NCI-H128 (cell line): ENCODE data around the gene DHRSX.
"Not testable (repeated sequence)": the region's sequence is repeated elsewhere in the genome, so short reads cannot be mapped to it uniquely, and the experiment has no call there.

Experiments used
- DNase-seq: peaks from one replicate; lab custom pipeline; 2025; ENCODE audit not compliant: unreplicated experiment; lab: John Stamatoyannopoulos, UW

Gene DHRSX

DNA sequence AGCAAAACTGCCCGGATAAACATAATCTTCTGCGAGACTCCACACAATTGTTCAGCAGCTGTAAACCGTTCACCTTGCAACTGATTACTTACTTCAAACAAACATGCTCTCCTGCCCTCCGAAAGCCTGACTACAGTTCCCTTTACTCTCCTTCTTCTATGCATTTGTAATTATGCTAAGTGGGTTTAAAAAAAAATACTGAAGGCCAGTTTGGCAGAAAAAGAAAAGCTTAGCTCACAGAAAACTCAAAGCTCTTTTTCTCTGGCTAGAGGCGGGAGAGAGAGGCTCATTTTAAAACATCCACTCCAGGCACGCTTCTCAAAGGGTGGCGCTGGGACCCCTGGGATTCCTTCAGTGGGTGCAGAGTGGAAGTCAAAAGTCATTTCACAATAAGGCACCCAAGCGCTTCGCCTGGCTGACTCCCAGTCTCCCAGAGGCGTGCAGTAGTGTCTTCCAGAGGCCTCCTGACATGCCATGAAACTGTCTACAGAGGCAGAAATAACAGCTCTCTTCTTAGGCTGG, 1.9 kb downstream of the DHRSX start:
- no peak for DNase-seq

DNA sequence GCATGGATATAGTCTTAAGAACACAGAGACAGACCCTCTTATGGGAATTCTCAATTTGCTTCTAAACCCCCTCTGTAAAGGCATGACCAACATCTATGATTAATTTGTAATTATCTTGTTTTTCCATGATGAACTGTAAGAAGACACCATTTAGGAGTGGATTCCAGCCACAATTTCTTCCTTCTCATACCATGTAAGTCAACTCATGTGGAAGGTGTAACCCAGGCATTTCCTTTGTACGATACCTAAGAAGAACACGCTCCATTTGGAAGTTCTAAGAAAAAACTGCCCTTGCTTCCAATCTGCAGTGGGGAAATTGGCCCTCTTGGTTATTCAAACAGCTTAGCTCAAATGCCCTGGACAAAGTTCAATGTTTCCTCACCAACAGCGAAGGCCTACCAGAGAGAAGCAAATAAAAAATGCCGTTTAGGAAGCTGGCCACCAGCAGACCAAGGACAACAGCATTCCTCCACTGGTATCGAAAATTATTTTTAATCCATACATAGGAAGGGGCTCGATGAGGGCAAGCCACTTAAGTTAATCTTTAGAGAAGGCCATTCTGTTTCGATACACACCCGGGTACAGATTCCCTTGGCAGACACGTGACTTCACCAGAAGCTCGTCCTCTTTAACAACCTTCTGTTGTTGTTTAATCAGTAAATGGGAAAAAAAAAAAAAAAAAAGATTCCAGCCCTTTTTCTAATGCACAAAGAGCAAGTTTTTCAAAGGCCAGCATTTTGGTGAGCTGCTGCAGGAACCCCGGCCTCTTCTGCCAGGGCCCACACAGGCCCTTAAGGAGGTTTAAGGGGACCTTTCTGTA, 2.6 kb downstream of the DHRSX start:
- no peak for DNase-seq

DNA sequence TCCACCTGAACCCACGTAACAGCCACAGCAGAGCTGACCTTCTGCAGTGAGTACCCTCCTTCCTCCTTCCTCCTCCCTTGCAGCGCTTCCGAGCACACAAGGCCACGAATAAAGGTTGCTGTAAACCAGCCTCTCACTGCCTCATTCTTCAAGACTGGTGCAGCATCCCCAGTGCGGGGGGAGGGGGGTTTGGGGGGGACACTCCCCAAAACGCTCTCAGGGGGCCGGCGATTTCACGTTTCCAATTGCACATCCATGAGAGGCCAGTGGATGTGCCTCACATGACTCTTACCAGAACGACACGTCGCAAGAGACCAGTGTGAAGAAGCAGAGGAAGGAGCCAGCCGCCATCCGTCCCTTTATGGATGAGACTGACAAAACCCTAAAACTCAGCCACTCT, 5.2 kb downstream of the DHRSX start:
- DNase-seq, result no peak

DNA sequence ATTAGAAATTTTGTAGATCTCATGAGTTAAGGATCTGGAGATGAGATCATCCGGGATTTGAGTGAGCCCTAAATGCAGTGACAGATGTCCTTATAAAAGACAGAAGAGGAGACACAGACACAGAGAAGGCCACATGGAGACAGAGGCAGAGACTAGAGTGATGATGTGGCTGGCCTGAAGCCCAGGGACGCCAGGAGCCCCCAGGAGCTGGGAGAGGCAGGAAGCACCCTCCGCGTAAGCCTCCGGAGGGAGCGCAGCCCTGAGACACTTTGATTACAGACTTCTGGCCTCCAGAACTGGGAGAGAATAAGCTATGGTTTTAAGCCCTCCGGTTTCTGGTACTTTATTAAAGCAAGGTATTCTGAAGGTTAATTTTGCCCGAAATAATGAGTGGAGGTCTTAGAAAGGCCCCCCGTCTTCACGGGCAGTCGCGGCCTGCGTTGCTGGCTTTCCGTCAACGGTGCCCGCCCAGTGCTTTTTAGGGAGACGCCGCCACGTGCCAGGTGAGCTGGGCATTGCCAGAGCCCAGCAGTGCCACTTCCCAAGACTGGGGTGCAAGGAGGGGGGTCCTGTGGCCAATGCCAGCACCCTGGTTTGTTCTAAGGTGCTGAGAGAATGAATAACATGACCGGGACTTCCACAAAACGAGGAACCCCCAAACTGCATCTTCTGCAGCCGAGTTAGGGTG, 8.1 kb downstream of the DHRSX start:
- no peak for DNase-seq

DNA sequence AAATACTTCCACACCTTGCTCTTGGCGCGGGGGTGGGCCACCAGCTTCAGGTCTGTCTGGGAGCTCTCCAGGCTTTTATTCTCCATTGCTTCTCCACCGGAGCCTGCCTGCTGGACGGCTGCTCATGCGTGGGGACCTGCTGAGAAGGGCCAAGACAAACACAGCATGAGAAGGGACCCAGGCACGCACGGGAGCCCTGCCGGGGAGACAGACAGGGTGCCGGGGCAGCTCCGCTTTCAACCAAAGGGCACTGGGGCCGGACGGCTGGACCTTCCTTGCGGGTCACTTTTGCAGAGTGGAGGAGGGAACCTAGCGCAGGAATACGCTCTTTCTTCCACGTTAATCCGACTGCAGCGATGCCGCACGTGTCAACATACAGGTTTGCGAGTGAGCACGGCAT, 10.1 kb downstream of the DHRSX start:
- no peak for DNase-seq

DNA sequence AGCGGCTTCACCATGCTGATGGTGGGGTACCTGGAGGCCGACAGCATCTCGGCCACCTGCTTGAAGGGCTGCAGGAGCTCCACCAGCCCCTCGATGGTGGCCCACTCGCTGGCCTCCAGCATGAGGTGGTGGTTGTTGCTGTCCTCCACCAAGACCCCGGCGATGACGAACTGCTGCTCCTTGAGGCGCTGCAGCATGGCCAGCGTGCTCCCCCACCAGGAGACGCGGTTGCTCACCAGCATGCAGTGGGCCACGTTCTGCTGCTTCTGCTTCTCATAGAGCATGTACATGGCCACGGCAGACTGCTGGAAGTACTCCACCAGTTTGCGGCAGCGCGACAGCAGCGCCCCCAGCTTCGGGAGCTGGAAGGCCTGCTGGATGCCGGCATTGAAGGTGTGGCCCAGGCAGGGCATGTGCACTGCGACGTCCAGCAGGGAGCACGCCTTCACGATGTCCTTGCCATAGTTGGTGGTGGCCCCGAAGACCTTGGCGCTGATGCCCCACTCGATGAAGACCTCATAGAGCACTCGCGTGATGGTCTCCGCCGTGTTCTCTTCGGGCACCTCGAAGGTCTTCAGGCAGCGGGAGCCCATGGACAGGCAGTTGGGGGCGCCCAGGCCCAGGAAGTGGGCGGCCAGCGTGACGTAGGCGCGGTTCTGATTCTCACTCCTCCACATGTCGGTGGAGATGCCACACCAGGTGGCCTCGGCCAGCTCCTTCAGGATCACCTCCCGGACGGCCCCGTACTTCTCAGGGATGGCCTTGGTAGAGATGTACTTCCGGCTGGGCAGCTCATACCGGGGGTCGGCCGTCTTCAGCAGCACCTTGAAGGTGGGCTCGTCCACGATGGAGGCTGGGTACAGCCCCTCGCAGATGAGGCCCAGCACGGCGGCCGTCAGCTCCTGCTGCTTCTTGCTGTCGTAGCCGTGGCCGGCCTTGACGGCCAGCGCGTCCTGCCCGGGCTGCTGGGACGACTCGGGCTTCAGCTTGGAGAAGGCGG, 11.0 kb downstream of the DHRSX start:
- DNase-seq, result no peak

DNA sequence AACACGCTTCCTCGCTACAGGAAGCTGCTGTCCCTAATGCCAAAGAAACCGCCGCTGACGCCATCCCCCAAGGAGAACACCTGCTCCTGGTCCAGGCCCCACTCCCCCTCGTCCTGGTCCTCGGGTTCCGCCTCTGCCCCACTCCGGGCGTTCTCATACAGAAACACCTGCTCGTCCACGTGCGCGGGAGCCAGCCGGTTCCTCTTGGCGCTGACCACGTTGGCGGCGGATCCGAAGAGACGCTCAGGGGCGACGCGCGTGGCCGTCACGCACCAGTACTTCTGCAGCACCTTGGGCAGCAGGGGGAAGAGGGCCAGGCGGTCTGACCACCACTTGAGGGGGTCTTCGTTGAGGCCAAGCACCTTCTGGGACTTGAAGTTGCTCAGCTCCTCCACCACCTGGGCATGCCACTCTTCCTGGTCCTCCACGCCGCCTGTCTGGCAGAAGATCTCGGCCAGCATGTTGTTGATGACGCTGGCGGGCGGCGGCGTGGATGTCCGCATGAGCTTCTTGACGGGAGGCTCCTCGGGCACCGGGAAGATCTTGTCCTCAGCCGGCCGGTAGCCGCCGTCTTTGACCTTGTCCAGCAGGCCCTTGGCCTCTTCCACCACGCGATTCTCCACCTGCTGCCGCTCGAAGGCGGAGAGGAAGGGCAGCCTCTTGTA, 12.0 kb downstream of the DHRSX start:
- no peak for DNase-seq

DNA sequence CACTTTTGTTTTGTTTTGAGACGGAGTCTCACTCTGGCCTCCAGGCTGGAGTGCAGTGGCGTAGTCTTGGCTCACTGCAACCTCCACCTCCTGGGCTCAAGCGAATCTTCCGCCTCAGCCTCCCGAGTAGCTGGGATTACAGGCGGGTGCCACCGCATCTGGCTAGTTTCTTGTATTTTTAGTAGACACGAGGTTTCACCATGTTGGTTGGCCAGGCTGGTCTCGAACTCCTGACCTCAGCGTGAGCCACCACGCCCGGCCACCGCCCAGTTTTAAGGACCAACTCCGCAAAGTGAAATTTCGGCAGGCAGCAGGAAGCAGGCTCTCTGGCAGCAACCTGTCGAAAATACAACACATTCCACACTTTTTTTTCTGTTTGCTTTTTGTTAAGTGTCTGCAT, 13.4 kb downstream of the DHRSX start:
- DNase-seq, result no peak

DNA sequence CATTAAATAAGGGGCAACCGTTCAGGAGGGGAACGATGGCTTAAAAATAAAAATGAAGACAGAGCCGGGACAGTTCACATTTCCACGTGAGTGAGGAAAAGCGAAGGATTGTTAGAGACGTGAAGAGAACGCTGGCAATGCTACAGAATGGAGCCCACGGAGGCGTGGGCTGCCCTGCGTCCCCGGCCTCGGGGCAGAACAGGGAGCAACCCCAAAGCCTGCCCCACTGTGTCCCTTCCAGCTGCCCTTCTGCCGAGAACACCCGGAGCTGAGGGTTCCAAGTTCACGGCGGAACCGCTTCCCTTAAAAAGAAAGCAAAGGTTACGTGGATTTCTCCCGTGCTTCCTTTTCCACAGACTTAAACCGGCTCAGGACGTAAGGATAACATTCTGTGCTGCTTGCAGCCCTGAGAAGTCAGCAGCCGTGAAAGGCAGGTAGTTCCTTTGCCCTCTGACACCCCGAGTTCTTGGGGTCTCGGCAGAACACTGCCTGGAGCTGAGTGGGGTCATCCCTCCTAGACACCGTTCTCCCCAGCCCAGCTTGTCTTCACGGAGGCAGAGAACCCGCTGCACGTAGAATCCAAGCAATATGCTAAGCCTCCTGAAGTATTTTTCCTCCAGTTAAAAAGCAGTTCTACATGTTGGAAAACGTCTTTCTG, 14.2 kb downstream of the DHRSX start:
- no peak for DNase-seq

DNA sequence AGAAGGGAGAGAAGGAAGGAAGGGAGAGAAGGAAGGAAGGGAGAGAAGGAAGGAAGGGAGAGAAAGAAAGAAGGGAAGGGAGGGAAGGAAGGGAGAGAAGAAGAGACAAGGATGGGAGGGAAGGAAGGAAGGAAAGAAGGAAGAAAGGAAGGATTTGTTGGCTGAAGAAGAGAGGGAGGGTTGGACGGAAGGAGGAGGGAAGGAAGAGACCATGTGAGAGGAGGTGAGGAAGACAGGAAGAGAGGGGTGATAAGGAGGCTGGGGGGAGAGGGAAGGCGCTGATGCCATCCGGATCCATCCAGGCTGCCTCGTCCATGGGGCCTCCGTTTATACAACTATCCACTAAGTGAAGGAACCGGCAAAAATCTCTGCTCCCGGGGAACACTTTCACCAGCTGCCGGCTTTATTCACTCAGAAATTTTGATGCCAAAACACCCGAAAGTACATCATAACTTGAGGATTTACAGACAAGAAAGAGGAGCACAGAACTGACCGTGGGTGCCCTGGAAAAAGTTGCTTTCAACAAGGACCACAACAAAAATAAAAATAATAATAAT, 14.9 kb downstream of the DHRSX start:
- DNase-seq, result no peak

DNA sequence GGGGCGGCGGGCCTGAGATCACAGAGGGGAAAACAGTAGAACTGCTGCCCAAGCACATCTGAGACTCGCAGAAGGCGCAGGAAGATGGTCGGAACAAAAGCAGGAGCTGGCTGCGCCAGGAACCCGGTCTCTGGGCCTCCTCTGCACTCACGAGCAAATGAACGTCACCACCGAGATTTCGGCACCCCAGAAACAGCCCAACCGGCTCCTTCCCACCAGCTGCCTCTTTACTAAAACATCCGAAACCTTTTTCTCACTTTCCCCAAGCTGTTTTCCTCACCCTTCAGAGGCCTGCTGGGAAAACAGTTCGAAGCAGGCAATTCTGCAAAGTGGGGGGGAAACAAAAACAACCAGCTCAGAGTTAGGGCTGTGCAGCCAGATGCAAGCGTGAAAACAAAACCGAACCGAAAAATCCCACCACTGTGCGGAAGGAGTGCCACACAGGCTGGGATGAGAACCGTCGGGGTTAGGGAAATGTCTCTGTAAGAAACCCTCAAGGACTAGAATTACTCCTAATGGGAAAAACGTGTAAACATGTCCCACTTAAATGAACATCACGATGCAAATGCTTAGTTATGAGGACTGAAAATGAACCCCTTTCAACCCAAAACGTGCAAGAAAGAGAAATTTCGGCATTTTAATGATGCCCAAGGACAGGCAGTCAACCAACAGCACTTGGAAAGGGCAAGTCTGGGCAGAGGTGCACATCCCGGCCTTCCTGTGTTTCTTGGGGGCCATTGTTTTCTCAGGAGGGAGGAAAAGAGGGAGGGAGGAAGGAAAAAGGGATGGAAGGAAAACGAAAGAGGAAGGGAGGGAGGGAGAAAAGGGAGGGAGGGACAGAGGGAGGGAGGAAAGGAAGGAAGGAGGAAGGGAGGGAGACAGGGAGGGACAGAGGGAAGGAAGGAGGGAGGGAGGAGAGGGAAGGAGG, 15.8 kb downstream of the DHRSX start:
- DNase-seq, result no peak

DNA sequence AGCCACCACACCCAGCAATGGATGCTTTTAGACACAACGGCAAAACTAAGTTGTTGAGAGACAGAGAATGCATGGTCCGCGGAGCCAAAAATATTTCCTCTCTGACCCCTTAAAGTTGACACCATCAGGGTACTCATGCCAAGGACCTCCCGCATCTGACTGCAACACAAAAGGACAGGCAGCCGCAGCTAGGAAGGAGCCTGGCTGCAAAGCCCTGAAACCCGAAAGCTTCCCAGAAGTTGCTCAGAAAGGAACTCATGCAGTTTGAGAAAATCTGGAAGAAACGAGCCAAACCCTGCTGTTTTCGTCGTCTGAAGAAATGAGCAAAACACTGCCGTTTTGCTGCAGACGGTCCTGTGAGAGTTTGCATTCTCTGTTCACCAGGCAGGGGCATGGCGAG, 16.5 kb downstream of the DHRSX start:
- no peak for DNase-seq

DNA sequence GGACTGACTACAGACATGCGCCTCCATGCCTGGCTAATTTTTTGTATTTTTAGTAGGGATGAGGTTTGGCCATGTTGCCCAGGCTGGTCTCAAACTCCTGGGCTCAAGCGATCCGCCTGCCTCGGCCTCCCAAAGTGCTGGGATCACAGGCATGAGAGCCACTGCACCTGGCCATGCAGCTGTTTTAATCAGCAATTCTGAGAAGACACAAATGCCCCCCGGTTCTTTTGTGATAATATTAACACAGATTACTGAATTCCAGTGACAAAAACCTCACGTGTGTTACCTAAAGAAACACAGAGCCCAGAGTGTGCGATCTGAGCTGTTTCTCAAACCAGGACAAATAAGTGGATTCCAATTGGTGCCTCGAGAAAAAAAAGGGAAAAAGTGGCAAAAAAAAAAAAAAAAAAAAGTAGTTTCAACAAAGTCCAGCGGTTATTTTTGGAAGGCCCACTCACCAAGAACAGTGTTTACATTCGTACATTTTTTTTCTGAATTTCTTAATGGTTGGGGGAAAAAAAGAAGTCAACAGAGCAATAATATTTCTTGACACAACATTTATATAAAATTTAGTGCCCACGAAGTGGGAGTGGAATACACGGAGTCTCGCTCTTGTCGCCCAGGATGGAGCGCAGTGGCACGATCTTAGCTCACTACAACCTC, 17.2 kb downstream of the DHRSX start:
- no peak for DNase-seq

DNA sequence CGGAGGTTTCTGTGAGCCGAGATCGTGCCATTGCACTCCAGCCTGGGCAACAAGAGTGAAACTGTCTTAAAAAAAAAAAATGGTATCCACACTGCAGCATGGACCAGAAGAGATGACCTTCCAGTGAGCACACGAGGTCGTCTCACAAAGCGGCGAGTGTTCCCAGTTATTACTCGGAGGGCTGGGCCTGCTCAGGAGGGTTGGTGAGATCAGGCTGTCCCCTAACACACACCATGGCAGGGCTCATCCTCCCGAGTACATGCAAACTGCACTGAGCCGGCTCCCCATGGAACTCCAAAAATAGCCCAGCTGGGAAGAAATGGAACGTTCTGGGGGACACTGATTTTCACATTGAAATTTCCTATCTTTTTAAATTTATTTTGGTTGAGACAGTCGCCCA, 19.2 kb downstream of the DHRSX start:
- not testable (repeated sequence) for DNase-seq

DNA sequence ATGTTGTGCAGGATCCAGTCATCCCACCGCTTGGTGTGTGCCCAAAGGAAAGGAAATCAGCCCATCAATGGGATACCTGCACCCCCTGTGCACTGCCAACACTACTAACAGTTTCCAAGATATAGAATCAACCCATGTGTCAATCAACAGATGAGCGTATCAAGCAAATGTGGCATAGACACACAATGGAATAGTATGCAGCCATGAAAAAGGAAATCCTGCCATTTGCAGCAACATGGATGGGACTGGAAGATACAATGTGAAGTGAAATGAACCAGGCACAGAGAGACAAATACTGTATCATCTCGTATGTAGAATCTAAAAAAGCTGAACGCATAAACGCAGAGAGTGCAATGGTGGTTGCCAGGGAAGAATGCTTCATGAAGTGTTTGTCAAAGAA, 20.8 kb downstream of the DHRSX start:
- not testable (repeated sequence) for DNase-seq

DNA sequence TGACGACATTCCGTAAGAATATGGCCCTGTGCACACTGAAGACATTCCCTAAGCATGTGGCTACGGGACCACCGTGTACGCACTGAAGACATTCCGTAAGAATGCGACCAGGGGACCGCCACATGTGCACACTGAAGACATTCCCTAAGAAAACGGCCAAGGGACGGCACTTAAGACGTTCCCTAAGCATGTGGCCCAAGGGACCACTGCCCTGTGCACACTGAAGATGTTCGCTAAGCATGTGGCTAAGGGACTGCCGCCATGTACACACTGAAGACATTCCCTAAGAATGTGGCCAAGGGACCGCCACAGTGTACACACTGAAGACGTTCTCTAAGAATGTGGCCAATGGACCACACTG, 21.4 kb downstream of the DHRSX start:
- no peak for DNase-seq

DNA sequence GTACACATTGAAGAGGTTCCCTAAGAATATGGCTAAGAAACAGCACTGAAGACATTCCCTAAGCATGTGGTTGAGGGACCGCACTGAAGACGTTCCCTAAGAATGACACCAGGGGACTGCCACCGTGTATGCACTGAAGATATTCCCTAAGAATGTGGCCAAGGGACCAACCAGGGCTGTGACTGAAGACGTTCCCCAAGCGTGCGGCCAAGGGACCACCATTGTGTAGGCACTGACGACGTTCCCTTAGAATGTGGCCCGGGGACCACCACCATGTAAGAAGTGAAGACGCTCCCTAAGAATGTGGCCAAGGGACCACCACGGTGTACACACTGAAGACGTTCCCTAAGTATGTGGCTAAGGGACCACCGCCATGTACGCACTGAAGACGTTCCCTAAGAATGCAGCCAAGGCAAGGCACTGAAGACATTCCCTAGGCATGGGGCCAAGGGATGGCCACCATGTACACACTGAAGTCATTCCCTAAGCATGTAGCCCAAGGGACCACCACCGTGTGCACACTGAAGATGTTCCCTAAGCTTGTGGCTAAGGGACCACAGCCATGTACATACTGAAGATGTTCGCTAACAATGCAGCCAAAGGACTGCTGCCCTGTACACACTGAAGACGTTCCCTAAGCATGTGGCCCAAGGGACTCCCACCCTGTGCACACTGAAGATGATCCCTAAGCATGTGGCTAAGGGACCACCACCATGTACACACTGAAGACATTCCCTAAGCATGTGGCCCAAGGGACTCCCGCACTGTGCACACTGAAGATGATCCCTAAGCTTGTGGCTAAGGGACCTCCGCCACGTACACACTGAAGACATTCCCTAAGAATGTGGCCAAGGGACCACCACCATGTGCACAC, 22.0 kb downstream of the DHRSX start:
- DNase-seq, result no peak
